ENCODE results near the gene XRCC6. TPM values are rescaled to one million over a fixed set of nuclear protein-coding genes. Genes with fewer than 3 reads are reported as not detected.

The XRCC6 gene
- total RNA-seq, 1 experiment from 2014 or later, result 203 TPM

GRCh38 chr22:41574847-41575381, 46.2 kb upstream of the XRCC6 start:
- peaks cover 24% of the 10 kb centered on the region for H3K36me3 Mint-ChIP-seq (ENCODE audit: insufficient read depth, unreplicated experiment)
- H3K4me3 Mint-ChIP-seq (ENCODE audit: unreplicated experiment), result no peak overlapping the region
- peaks cover 8% of the 10 kb centered on the region for H3K9me3 Mint-ChIP-seq (ENCODE audit: unreplicated experiment)
- no peak overlapping the region for H3K27ac Mint-ChIP-seq (ENCODE audit: low read depth, unreplicated experiment)
- no TSS peak for BruUV-seq (replicated peaks)
- ChIA-PET CTCF (no interaction called here), POLR2A (interaction anchor here (0.5 to 0.7 kb wide), 2 partner anchors 41 to 128 kb away, joined by 3 to 4 read pairs; partner anchors contain the start of gene TOB2)
- DNase-seq (ENCODE audit: unreplicated experiment), result no peak
- intact Hi-C loops (cut with micrococcal nuclease), result no loop called here
- H3K27me3 Mint-ChIP-seq (ENCODE audit: insufficient read depth, unreplicated experiment), result no peaks in the 10 kb centered on the region
- H3K4me1 Mint-ChIP-seq (ENCODE audit: insufficient read depth, unreplicated experiment), result no peaks in the 10 kb centered on the region
- no peak for TF ChIP-seq CTCF (IDR thresholded peaks at IDR 0.05; ENCODE audit: unreplicated experiment)

GRCh38 chr22:41575533-41575932, 45.6 kb upstream of the XRCC6 start:
- BruUV-seq (replicated peaks), result no TSS peak
- peaks cover 8% of the 10 kb centered on the region for H3K9me3 Mint-ChIP-seq (ENCODE audit: unreplicated experiment)
- ChIA-PET CTCF (interaction anchor here (2.2 kb wide), 1 partner anchor 21 kb away, joined by 7 read pairs; no protein-coding TSS in a partner anchor), POLR2A (no interaction called here)
- DNase-seq (ENCODE audit: unreplicated experiment), result no peak
- H3K27ac Mint-ChIP-seq (ENCODE audit: low read depth, unreplicated experiment), result no peak overlapping the region
- H3K4me3 Mint-ChIP-seq (ENCODE audit: unreplicated experiment), result no peak overlapping the region
- intact Hi-C loops (cut with micrococcal nuclease), result no loop called here
- H3K27me3 Mint-ChIP-seq (ENCODE audit: insufficient read depth, unreplicated experiment), result no peaks in the 10 kb centered on the region
- H3K36me3 Mint-ChIP-seq (ENCODE audit: insufficient read depth, unreplicated experiment), result peaks cover 24% of the 10 kb centered on the region
- no peaks in the 10 kb centered on the region for H3K4me1 Mint-ChIP-seq (ENCODE audit: insufficient read depth, unreplicated experiment)
- no peak for TF ChIP-seq CTCF (IDR thresholded peaks at IDR 0.05; ENCODE audit: unreplicated experiment)

- CTCF ChIA-PET, result interaction anchor here (0.6 to 2.2 kb wide), 7 partner anchors 9 to 1243 kb away, joined by 3 to 7 read pairs (median 3); no protein-coding TSS in a partner anchor
These were observed 44.2 kb upstream of the XRCC6 start for GRCh38 chr22:41576877-41577276.

GRCh38 chr22:41578114-41578513, 43.0 kb upstream of the XRCC6 start:
- CTCF ChIA-PET, result interaction anchor here (0.5 to 1.1 kb wide), 3 partner anchors 8 to 20 kb away, joined by 3 to 4 read pairs (median 4); no protein-coding TSS in a partner anchor
- no peak for DNase-seq (ENCODE audit: unreplicated experiment)
- Mint-ChIP-seq H3K4me1 (ENCODE audit: insufficient read depth, unreplicated experiment) (no peaks in the 10 kb centered on the region), H3K36me3 (ENCODE audit: insufficient read depth, unreplicated experiment) (peaks cover 30% of the 10 kb centered on the region), H3K27ac (ENCODE audit: low read depth, unreplicated experiment) (no peak overlapping the region), H3K4me3 (ENCODE audit: unreplicated experiment) (no peak overlapping the region), H3K9me3 (ENCODE audit: unreplicated experiment) (no peaks in the 10 kb centered on the region), H3K27me3 (ENCODE audit: insufficient read depth, unreplicated experiment) (no peaks in the 10 kb centered on the region)
- no peak for TF ChIP-seq CTCF (IDR thresholded peaks at IDR 0.05; ENCODE audit: unreplicated experiment)
- no TSS peak for BruUV-seq (replicated peaks)
- intact Hi-C loops (cut with micrococcal nuclease), result no loop called here
- POLR2A ChIA-PET, result interaction anchor here (1.1 kb wide), 1 partner anchor 11 kb away, joined by 4 read pairs; the partner anchor contains the start of gene PMM1

More at GRCh38 chr22:41576877-41577276, 44.2 kb upstream of the XRCC6 start:
- DNase-seq (ENCODE audit: unreplicated experiment), result peak; percentile 56
- POLR2A ChIA-PET, result interaction anchor here (0.7 to 1.1 kb wide), 3 partner anchors 10 to 43 kb away, joined by 3 read pairs; partner anchors contain the start of gene PMM1
- peaks cover 30% of the 10 kb centered on the region for H3K36me3 Mint-ChIP-seq (ENCODE audit: insufficient read depth, unreplicated experiment)
- TF ChIP-seq CTCF (IDR thresholded peaks at IDR 0.05; ENCODE audit: unreplicated experiment), result peak; percentile 51
- no peak overlapping the region for H3K4me3 Mint-ChIP-seq (ENCODE audit: unreplicated experiment)
- H3K27me3 Mint-ChIP-seq (ENCODE audit: insufficient read depth, unreplicated experiment), result no peaks in the 10 kb centered on the region
- no peaks in the 10 kb centered on the region for H3K4me1 Mint-ChIP-seq (ENCODE audit: insufficient read depth, unreplicated experiment)
- H3K27ac Mint-ChIP-seq (ENCODE audit: low read depth, unreplicated experiment), result no peak overlapping the region
- TSS peak; percentile 71 for BruUV-seq (replicated peaks)
- peaks cover 8% of the 10 kb centered on the region for H3K9me3 Mint-ChIP-seq (ENCODE audit: unreplicated experiment)
- intact Hi-C loops (cut with micrococcal nuclease), result no loop called here
